Thoracic aorta (tissue), 2 donors: Measurements from ENCODE around the gene ZNF516. TPM values are rescaled to one million over a fixed set of nuclear protein-coding genes. Genes with fewer than 3 reads are reported as not detected.

ENCODE experiments used
- ATAC-seq: fragments of 150-250 bp; one replicate; pipeline ENCODE4 v1.8.0; 2017; ENCODE audit warnings: low read depth; ENCODE audit not compliant: insufficient number of reproducible peaks, low FRiP score
- DNase-seq: peaks from one replicate; pipeline ENCODE4 v3.0.0-alpha.2; 2020; ENCODE audit warnings: low spot score
- H3K27ac ChIP-seq, 2 donors: fragments of 200-600 bp; sonication (generic); 1 replicate in 1 of 2; 2 replicates in 1 of 2; pipeline ENCODE4 v1.5.1; 2016; ENCODE audit warnings: mild to moderate bottlenecking in 2 of 2, moderate library complexity in 2 of 2
- H3K27me3 ChIP-seq: fragments of 200-600 bp; sonication (generic); replicated peaks from 2 replicates; pipeline ENCODE4 v1.6.0; 2016; ENCODE audit warnings: mild to moderate bottlenecking; ENCODE audit not compliant: insufficient read depth
- H3K36me3 ChIP-seq: fragments of 200-600 bp; sonication (generic); one replicate; pipeline ENCODE4 v1.5.1; 2016
- H3K4me1 ChIP-seq, 2 donors: fragments of 200-600 bp; sonication (generic); 1 replicate in 1 of 2; 2 replicates in 1 of 2; pipeline versions ENCODE4 v1.5.1 to v1.6.0; 2016; ENCODE audit warnings: low read depth in 2 of 2, mild to moderate bottlenecking in 1 of 2; ENCODE audit not compliant: control insufficient read depth in 1 of 2
- H3K4me3 ChIP-seq: fragments of 200-600 bp; sonication (generic); 2 replicates; pipeline ENCODE4 v1.5.1; 2016; ENCODE audit warnings: mild to moderate bottlenecking
- H3K9me3 ChIP-seq: fragments of 200-600 bp; sonication (generic); 2 replicates; pipeline ENCODE4 v1.5.1; 2016
- total RNA-seq, 2 donors: library from RNA; depleted of rRNA; stranded (reverse); fragments of >200 nt; gene quantifications; one replicate each; pipeline versions ENCODE4 v1.1.0 to v1.2.3, GENCODE V29; 2016
- TF ChIP-seq, protein P1 (sequence below): fragments of 200-600 bp; sonication (generic); IDR thresholded peaks from one replicate; pipeline ENCODE4 v1.5.1; 2019; ENCODE audit warnings: antibody characterized with exemption

ZNF516 gene
- total RNA-seq, 2 donors from 2014 or later = 19.5 to 19.8 TPM

GRCh38 chr18:76348267-76349066 is 146.6 kb downstream of the ZNF516 start:
- Histone ChIP-seq H3K27ac (no peak overlapping the region), H3K9me3 (no peaks in the 10 kb centered on the region), H3K36me3 (no peaks in the 10 kb centered on the region), H3K4me3 (peak overlapping the region; percentile 51), H3K4me1 (peaks cover 0 to 13% of the 10 kb centered on the region in 2 donors), H3K27me3 (no peaks in the 10 kb centered on the region)
- TF ChIP-seq, protein P1, sequence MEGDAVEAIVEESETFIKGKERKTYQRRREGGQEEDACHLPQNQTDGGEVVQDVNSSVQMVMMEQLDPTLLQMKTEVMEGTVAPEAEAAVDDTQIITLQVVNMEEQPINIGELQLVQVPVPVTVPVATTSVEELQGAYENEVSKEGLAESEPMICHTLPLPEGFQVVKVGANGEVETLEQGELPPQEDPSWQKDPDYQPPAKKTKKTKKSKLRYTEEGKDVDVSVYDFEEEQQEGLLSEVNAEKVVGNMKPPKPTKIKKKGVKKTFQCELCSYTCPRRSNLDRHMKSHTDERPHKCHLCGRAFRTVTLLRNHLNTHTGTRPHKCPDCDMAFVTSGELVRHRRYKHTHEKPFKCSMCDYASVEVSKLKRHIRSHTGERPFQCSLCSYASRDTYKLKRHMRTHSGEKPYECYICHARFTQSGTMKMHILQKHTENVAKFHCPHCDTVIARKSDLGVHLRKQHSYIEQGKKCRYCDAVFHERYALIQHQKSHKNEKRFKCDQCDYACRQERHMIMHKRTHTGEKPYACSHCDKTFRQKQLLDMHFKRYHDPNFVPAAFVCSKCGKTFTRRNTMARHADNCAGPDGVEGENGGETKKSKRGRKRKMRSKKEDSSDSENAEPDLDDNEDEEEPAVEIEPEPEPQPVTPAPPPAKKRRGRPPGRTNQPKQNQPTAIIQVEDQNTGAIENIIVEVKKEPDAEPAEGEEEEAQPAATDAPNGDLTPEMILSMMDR = no peak
- ATAC-seq (no peak), DNase-seq (no peak)

DNA sequence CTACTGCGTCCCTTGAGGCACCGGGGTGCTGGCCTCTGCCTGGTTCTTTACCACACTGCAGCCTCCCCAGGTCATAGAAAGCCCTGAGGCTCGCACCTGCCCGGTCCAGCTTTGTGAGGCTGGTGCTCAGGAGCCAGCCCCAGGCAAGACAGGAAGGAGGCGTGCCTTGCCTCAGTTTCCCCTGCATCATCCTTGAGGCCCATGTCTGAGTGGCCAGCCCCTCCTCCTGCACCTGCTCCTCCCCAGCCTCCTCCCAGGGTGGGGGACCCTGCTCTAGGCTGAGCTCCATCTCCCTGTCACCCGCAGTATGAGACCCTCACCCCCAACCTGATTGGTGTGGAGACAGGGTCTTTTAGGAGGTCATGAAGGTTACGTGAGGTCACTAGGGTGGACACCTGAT is 147.7 kb downstream of the ZNF516 start:
- no peaks in the 10 kb centered on the region for H3K36me3 ChIP-seq
- TF ChIP-seq, protein P1 = no peak
- ATAC-seq (no peak), DNase-seq (no peak)
- H3K9me3 ChIP-seq = no peaks in the 10 kb centered on the region
- H3K27ac ChIP-seq = no peak overlapping the region
- H3K27me3 ChIP-seq = no peaks in the 10 kb centered on the region
- H3K4me3 ChIP-seq = no peak overlapping the region
- H3K4me1 ChIP-seq = peaks cover 0 to 10% of the 10 kb centered on the region in 2 donors

- DNase-seq (no peak), ATAC-seq (no peak)
- H3K27me3 ChIP-seq = no peaks in the 10 kb centered on the region
- no peak overlapping the region for H3K27ac ChIP-seq
- H3K36me3 ChIP-seq = no peaks in the 10 kb centered on the region
- TF ChIP-seq, protein P1 = no peak
- no peak overlapping the region for H3K4me3 ChIP-seq
- peaks cover 0 to 9% of the 10 kb centered on the region in 2 donors for H3K4me1 ChIP-seq
- no peaks in the 10 kb centered on the region for H3K9me3 ChIP-seq
Observed at GRCh38 chr18:76346490-76347130, 148.4 kb downstream of the ZNF516 start.

DNA sequence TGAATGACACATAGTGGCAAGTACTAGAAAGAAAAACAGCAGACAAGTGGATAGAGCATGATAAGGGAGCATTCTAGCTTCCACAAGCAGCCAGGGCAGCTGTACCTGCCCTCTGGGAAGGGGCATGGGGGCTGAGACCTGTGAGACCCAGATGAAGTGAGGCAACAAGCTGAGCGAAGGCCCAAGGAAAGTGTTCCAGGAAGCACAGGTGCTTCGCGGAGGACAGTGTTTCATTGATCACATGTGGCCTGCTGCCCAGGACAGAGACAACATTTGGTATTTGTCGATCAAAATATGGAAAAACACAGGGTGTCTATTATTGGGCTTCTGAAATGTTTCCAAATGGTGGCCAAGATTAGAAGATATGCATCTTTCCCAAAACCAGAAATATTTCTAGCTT is 149.1 kb downstream of the ZNF516 start:
- no peak overlapping the region for H3K4me3 ChIP-seq
- no peaks in the 10 kb centered on the region for H3K27me3 ChIP-seq
- H3K27ac ChIP-seq = no peak overlapping the region
- H3K4me1 ChIP-seq = peaks cover 0 to 9% of the 10 kb centered on the region in 2 donors
- no peaks in the 10 kb centered on the region for H3K36me3 ChIP-seq
- DNase-seq = no peak
- no peak for ATAC-seq
- no peaks in the 10 kb centered on the region for H3K9me3 ChIP-seq
- TF ChIP-seq, protein P1 = no peak

- H3K4me3 ChIP-seq = no peak overlapping the region
- no peaks in the 10 kb centered on the region for H3K36me3 ChIP-seq
- ATAC-seq (no peak), DNase-seq (no peak)
- TF ChIP-seq, protein P1 = no peak
- no peak overlapping the region for H3K27ac ChIP-seq
- H3K4me1 ChIP-seq = peaks cover 0 to 9% of the 10 kb centered on the region in 2 donors
- H3K9me3 ChIP-seq = no peaks in the 10 kb centered on the region
- H3K27me3 ChIP-seq = no peaks in the 10 kb centered on the region
Observed at GRCh38 chr18:76343938-76344569, 151.0 kb downstream of the ZNF516 start.
